ENCODE results near the gene CAPZB.

CAPZB gene

DNA sequence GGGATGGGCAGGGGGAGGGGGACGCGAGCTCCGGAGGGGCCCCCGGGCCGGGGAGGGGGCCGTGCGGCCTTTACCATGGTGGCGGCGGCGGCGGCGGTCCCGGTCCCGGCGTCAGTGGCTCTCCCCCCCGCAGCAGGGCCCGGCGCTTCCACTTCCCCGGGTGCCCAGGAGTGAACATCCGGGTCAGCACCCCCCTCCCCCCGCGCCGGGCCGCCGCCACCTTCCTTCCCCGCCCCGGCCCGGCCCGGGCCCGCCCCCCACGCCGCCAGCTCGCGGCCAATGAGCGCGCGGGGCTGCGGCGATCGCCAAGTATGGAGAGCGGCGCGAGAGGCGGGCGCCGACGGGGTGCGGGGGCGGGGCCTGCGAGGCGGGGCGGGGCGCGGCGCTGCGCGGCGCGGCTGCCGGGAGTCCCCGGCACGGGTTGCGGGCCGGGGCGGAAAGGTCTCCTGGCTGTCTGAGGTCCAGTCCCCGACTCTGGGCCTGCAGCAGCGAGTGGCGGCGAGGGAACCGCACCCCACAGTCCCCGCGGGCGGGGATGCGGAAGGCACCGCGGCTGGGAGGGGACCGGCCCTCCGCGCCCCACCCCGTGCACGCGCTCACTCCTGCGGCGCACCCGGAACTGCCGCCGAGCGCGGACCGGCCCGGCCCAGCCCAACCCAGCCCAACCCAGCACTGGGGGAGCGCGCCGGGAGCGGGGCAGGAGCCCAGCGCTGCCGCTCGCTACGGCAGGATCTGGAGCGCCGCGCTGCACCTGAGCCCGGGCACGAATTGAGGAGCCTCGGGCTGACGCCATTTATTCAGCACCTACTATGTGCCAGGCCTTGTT is at the start of gene CAPZB:
CAPZB (minus strand) TSS at position 178 of the 826 bp plus-strand sequence; CDS start at position 77, 101 bp downstream.
- Histone ChIP-seq H2AFZ (ENCODE audit: low read length) (no peak within 1 kb of the TSS), H3K9ac (ENCODE audit: low read length) (peak within 1 kb of the TSS; percentile 96), H3K9me2 (ENCODE audit: low read depth, low read length) (no peaks in the 10 kb centered on the region)

GRCh38 chr1:19534281-19534680 is 48.9 kb upstream of the CAPZB start:
- no peaks in the 10 kb centered on the region; the same call in 1 of the 2 replicates for H3K36me3 ChIP-seq (ENCODE audit: insufficient read depth, low read length)
- H3K4me1 ChIP-seq (ENCODE audit: insufficient read depth, low read length, severe bottlenecking) = no peaks in the 10 kb centered on the region
- H3K9me2 ChIP-seq (ENCODE audit: low read depth, low read length) = no peaks in the 10 kb centered on the region
- no peak overlapping the region for H3K4me2 ChIP-seq (ENCODE audit: low read length)
- H3K79me2 ChIP-seq (ENCODE audit: insufficient read depth, low read length) = no peaks in the 10 kb centered on the region
- no peaks in the 10 kb centered on the region for H4K20me1 ChIP-seq (ENCODE audit: insufficient read depth, low read length)
- H2AFZ ChIP-seq (ENCODE audit: low read length) = no peak overlapping the region
- H3F3A ChIP-seq (ENCODE audit: insufficient read depth, low read length) = no peaks in the 10 kb centered on the region
- no peak overlapping the region for H3K4me3 ChIP-seq (ENCODE audit: low read depth, low read length, poor library complexity, severe bottlenecking)
- H3K9ac ChIP-seq (ENCODE audit: low read length) = no peak overlapping the region
- peaks cover 7% of the 10 kb centered on the region; the same call in 1 of the 2 replicates for H3K9me3 ChIP-seq (ENCODE audit: low read length)
- H3K27ac ChIP-seq (ENCODE audit: low read depth, low read length, poor library complexity, severe bottlenecking) = no peak overlapping the region
- no peaks in the 10 kb centered on the region for H3K27me3 ChIP-seq (ENCODE audit: insufficient read depth, low read length)
- TF ChIP-seq, protein P1, sequence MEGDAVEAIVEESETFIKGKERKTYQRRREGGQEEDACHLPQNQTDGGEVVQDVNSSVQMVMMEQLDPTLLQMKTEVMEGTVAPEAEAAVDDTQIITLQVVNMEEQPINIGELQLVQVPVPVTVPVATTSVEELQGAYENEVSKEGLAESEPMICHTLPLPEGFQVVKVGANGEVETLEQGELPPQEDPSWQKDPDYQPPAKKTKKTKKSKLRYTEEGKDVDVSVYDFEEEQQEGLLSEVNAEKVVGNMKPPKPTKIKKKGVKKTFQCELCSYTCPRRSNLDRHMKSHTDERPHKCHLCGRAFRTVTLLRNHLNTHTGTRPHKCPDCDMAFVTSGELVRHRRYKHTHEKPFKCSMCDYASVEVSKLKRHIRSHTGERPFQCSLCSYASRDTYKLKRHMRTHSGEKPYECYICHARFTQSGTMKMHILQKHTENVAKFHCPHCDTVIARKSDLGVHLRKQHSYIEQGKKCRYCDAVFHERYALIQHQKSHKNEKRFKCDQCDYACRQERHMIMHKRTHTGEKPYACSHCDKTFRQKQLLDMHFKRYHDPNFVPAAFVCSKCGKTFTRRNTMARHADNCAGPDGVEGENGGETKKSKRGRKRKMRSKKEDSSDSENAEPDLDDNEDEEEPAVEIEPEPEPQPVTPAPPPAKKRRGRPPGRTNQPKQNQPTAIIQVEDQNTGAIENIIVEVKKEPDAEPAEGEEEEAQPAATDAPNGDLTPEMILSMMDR (IDR thresholded peaks at IDR 0.05; ENCODE audit: low read length) = no peak
- no peak for TF ChIP-seq EZH2 (IDR thresholded peaks at IDR 0.05; ENCODE audit: borderline replicate concordance, low read length)

More for the DNA sequence above, at the start of gene CAPZB:
- Histone ChIP-seq H3K9me3 (ENCODE audit: low read length) (no peaks in the 10 kb centered on the region), H3K4me1 (ENCODE audit: insufficient read depth, low read length, severe bottlenecking) (peaks cover 37% of the 10 kb centered on the region), H3K79me2 (ENCODE audit: insufficient read depth, low read length) (peaks cover 46% of the 10 kb centered on the region), H3K36me3 (ENCODE audit: insufficient read depth, low read length) (peaks cover 18% of the 10 kb centered on the region; the same call in 1 of the 2 replicates), H4K20me1 (ENCODE audit: insufficient read depth, low read length) (no peaks in the 10 kb centered on the region), H3K27ac (ENCODE audit: low read depth, low read length, poor library complexity, severe bottlenecking) (peak within 1 kb of the TSS; percentile 79), H3K27me3 (ENCODE audit: insufficient read depth, low read length) (no peaks in the 10 kb centered on the region), H3F3A (ENCODE audit: insufficient read depth, low read length) (no peaks in the 10 kb centered on the region), H3K4me3 (ENCODE audit: low read depth, low read length, poor library complexity, severe bottlenecking) (peak within 1 kb of the TSS; percentile 99), H3K4me2 (ENCODE audit: low read length) (peak within 1 kb of the TSS; percentile 100)
- TF ChIP-seq EZH2 (IDR thresholded peaks at IDR 0.05; ENCODE audit: borderline replicate concordance, low read length) = no peak
- TF ChIP-seq, protein P1 (IDR thresholded peaks at IDR 0.05; ENCODE audit: low read length) = no peak

GRCh38 chr1:19533626-19534025 is 48.3 kb upstream of the CAPZB start:
- H3F3A ChIP-seq (ENCODE audit: insufficient read depth, low read length) = no peaks in the 10 kb centered on the region
- no peaks in the 10 kb centered on the region for H3K9me2 ChIP-seq (ENCODE audit: low read depth, low read length)
- TF ChIP-seq, protein P1 (IDR thresholded peaks at IDR 0.05; ENCODE audit: low read length) = no peak
- no peak for TF ChIP-seq EZH2 (IDR thresholded peaks at IDR 0.05; ENCODE audit: borderline replicate concordance, low read length)
- no peak overlapping the region for H2AFZ ChIP-seq (ENCODE audit: low read length)
- H3K9me3 ChIP-seq (ENCODE audit: low read length) = peaks cover 7% of the 10 kb centered on the region; the same call in 1 of the 2 replicates
- H3K79me2 ChIP-seq (ENCODE audit: insufficient read depth, low read length) = no peaks in the 10 kb centered on the region
- H3K9ac ChIP-seq (ENCODE audit: low read length) = no peak overlapping the region
- H3K4me3 ChIP-seq (ENCODE audit: low read depth, low read length, poor library complexity, severe bottlenecking) = no peak overlapping the region
- H3K36me3 ChIP-seq (ENCODE audit: insufficient read depth, low read length) = no peaks in the 10 kb centered on the region; the same call in 1 of the 2 replicates
- no peak overlapping the region for H3K27ac ChIP-seq (ENCODE audit: low read depth, low read length, poor library complexity, severe bottlenecking)
- H3K4me2 ChIP-seq (ENCODE audit: low read length) = no peak overlapping the region
- H4K20me1 ChIP-seq (ENCODE audit: insufficient read depth, low read length) = no peaks in the 10 kb centered on the region
- no peaks in the 10 kb centered on the region for H3K27me3 ChIP-seq (ENCODE audit: insufficient read depth, low read length)
- H3K4me1 ChIP-seq (ENCODE audit: insufficient read depth, low read length, severe bottlenecking) = no peaks in the 10 kb centered on the region

All from OCI-LY1 (cell line).